UCSD-AML1 (cell line): Measurements from ENCODE around the gene CDX2.
"Not testable (repeated sequence)": the region's sequence is repeated elsewhere in the genome, so short reads cannot be mapped to it uniquely, and the experiment has no call there.

Experiments used
- DNase-seq: peaks from one replicate; lab custom pipeline; 2025; ENCODE audit not compliant: unreplicated experiment; lab: John Stamatoyannopoulos, UW

CDX2 gene

GRCh38 chr13:27969082-27969865 is at the start of gene CDX2:
CDX2 (minus strand) TSS chr13:27969315; CDS start chr13:27969006, 309 bp downstream.
- DNase-seq, result no peak

- no peak for DNase-seq
Observed at GRCh38 chr13:28014301-28014700, 45.2 kb upstream of the CDX2 start.

DNA sequence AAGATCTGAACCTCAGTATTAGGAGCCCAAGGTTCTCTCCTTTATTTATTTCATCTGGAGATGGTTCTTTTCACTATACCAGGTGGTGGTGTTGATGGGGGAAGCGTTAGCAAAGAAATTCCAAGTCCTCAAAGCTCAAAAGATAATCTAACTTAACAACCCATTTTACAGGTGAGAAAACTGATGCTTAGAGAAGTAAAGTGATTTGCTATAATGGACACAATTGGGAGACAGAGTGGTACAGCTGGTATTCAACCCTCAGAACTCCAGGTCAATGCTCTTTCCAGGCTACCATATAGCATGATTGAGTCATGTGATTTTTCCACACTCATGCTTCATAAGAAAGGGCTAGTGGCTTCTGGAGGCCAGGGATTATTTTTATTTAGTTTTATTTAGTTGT is 44.4 kb upstream of the CDX2 start:
- DNase-seq, result no peak

DNA sequence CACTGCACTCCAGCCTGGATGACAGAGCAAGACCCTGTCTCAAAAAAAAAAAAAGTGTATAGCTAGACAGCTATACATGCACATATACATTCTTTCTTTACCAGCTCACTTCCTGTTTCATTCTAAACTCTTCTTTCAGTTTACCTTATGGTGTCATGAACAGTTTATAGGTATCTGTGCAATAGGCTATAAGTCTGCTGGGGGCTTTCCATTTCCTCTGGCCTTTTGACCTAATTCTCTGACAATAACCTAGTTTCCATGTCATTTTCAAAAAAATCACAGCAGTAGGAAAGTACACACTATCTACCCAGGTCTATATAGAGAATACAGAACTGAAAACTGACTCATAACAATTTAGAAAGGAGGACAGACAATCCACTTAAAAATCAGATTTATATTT is 43.8 kb upstream of the CDX2 start:
- DNase-seq, result no peak

DNA sequence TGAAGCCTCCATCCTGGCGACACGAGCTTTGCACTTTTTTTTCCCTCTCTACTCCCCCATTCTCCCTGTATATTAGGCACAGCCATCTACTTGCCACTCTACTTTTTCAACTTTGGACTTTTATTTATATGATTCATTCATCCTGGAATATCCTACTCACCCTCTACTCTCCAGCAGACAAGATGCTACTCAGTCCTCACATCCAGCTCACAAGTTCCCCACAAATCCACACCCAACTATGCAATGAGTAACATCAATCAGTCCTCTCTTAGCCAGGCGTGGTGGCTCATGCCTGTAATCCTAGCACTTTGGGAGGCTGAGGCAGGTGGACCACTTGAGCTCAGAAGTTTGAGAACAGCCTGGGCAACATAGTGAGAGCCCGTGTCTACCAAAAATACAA is 43.3 kb upstream of the CDX2 start:
- DNase-seq, result no peak

DNA sequence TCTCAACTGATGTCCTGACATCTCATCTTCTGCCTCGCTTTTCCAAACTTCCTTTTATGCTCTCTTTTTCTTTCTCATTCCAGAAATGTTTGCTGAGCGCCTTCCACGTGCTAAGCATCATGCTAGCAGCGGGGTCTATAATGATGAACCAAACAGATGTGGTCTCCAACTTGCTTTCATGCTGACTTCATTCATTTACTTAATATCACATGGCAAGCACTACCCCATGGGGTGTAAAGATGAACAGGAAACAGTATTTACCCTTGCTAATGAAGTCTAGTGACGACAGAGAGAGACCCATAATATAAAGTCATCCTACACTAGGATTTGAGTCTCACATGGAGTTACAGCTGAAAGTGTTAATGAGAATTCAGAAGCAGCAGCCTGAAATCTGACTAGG is 40.9 kb upstream of the CDX2 start:
- no peak for DNase-seq

DNA sequence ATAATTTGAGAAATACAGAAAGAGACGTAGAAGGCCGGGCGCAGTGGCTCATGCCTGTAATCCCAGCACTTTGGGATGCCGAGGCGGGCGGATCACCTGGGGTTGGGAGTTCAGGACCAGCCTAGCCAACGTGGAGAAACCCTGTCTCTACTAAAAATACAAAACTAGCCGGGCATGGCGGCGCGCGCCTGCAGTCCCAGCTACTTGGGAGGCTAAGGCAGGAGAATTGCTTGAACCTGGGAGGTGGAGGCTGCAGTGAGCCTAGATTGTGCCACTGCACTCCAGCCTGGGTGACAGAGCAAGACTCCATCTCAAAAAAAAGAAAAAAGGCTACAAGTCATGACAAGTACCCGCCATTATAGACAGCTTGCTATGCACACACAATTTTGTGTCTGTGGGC is 35.9 kb upstream of the CDX2 start:
- DNase-seq, result not testable (repeated sequence)

GRCh38 chr13:28002886-28003698 is 34.0 kb upstream of the CDX2 start:
- DNase-seq, result no peak

DNA sequence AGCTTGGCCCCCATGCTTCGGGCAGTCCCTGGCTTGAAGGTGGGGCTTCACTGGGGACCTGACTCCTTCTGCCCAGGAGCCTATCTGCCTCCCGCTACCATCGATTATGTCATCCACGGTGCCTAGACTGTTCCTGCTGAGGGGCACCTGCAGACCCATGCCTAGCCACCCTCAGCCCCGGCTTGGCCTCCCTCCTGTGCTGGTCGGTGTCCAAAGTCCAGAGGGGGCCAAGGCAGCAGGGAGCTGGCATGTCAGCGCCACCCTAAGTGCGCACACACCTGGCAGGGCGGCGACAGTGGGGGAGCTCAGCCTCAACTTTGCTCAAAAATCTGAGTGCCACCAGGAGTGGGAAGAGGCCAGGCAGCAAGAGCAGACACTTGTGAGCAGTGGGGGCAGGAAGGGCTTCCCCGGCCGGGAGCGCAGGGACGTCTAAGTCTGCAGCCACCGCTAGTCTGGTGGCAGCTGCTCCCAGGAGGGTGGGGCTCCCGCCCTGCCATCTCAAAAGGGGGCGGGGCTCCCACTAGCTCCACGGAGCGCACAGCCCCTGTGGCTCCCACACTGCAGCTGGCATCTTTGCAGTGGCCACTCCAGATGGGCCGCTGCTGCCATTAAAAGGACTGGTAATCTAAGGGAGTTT is 32.8 kb upstream of the CDX2 start:
- DNase-seq, result no peak

DNA sequence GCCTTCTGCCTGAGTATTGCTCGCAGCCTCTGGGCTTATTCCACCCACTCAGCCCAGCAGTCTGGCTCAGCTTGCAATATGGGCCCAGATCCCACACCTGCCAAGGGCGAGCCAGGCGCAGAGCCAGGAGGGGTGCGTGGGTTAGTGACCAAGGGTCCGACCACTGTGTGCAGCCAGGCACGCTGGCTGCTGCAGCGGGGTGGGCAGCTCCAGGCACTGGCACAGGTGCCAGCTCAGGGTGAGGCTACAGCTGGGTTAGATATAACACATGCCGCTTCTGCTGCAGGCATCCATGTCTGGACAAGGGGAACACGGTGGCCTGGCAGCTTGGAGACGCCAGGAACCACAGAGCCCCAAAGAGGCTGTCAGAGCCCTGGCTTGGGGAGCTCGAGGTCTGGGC is 31.9 kb upstream of the CDX2 start:
- no peak for DNase-seq

GRCh38 chr13:28000567-28000966 is 31.5 kb upstream of the CDX2 start:
- DNase-seq, result no peak

DNA sequence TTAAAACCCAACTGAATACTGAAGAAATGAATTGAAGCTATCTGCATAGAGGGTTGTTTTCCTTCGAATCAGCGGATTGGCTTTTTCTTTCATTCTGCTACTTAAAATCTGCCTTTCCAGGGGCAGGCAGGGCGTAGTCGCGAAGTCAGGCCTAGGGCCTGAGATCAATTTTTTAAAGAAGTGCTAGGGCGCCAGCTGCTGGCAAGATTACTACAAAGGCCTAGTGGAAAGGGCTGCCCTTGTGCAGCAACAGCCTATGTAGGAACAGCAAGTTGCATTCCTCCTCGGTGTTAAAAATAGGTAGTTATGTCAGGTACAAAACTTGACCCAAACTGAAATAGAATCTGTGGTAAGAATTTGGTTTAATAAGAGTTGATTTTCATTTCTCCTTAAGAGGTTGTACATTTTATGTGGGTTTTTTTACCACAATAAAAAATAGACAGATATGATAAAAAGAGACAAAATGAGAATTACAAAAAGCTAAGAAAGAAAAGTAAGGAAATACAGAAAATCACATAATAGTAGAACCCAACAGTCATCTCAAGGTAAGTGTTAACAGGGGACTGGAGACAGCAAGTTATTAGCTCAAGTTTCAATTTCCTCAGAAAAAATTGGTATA is 28.9 kb upstream of the CDX2 start:
- peak; percentile 46 for DNase-seq

DNA sequence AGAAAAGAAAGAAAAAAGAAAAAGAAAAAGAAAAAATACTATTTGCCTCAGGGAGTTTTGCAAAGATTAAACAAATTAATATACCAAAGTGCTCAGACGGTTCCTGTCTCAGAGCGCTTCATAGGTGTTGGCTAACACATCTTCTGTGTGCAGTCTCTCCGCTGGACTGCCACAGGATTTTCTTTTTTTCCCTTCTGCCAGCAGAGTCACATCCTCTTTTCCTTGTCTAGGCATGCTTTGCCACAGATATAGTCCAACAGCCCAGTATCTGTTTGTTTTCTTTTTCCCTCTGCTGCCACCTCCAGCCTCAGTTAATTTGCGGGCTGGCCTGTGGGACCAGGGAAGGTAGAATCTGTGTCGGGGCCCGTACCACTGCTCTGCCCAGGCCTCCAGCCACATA is 22.8 kb upstream of the CDX2 start:
- no peak for DNase-seq

- DNase-seq, result no peak
Observed at GRCh38 chr13:27988520-27988919, 19.4 kb upstream of the CDX2 start, which contains the start of gene URAD. URAD (minus strand) TSS chr13:27988693; CDS start chr13:27988637, 56 bp downstream.

DNA sequence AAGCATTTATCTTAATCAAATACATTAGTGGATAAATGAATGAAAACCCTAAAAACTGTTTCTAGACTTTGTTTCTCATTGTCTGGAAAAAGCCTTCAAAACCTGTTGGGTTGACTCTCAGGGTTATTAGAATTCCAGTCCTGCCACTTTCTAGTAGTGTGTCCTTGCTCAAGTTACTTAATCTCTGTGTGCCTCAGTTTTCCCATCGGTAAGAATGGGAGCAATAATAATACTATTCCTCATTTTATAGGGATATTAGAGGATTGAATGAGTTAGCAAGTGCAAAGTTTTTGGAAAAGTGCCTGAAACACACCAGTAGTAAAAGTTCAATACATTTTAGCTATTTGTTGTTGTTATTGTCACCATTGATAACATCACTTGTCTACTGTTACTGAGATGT is 16.5 kb upstream of the CDX2 start:
- no peak for DNase-seq

- DNase-seq, result no peak
Observed at GRCh38 chr13:27982361-27982760, 13.2 kb upstream of the CDX2 start.

GRCh38 chr13:27981006-27981708 is 12.0 kb upstream of the CDX2 start:
- no peak for DNase-seq

DNA sequence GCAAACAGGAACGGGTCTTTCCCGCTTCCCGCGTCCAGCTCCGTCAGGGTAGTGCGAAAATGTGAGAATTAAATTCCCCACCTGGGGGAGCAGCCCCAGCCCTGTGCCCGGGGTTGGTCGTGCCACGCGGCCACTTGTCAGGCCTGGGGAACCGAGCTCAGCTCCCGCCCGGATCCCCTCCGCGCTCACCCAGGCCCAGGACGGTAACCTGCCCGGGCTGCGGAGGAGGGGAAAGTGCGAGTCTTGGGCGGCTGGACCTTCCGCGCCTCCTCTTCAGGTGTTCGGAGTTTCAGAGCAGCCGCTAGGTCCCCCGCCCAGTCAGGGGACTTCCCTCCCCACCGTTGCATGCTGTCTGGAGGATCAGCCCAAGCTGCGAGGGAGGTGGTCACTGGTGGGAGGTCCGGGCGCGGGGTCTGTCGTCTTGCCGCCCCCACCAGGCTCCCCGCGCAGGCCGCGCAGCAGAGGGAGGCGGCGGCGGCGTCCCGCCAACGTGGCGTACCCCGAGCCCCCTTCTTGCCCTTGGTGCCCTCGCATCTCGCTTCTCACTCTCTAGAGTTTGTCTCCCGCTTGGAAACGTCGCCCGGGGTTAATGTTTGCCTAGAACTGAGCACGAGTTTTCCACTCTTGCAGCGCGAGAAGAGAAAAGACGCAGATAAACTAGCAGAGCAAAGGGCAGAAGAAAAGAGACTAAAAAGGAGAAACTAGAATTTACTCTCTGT is 11.3 kb upstream of the CDX2 start:
- no peak for DNase-seq

GRCh38 chr13:27979765-27980279 is 10.7 kb upstream of the CDX2 start:
- DNase-seq, result no peak
